Gastroesophageal sphincter (tissue), 3 donors: ENCODE data around the gene FRMD6.

Experiments used
- CTCF ChIP-seq, 4 experiments: fragments of 200-600 bp in 2 of 4; fragments of 450-650 bp in 2 of 4; sonication (generic) in 1 of 4; IDR thresholded peaks; one replicate each; pipeline ENCODE4 v1.5.1; 2017 to 2019; ENCODE audit warnings: antibody characterized with exemption in 4 of 4, mild to moderate bottlenecking in 2 of 4, moderate library complexity in 2 of 4
- POLR2AphosphoS5 ChIP-seq: sonication (generic); formaldehyde crosslinking; IDR thresholded peaks from one replicate; pipeline ENCODE4 v1.6.1; 2017; ENCODE audit warnings: antibody characterized with exemption

GRCh38 chr14:51719955-51720354 is 68.2 kb downstream of the FRMD6 start:
- TF ChIP-seq POLR2AphosphoS5 (no peak), CTCF (IDR thresholded peaks at IDR 0.05) (no peak)
